CD4-positive, alpha-beta T cell treated with Interleukin-6 for 4 hours (primary cell): Measurements from ENCODE around the gene CABP2.
"Not testable (repeated sequence)": the region's sequence is repeated elsewhere in the genome, so short reads cannot be mapped to it uniquely, and the experiment has no call there.

Experiments
- DNase-seq: peaks from one replicate; pipeline ENCODE4 v3.0.0-alpha.2; 2020; ENCODE audit warnings: mixed read lengths

CABP2 gene

GRCh38 chr11:67493548-67494370 lies 29.5 kb downstream of the CABP2 start:
- no peak for DNase-seq

- DNase-seq: peak; percentile 20
Observed at GRCh38 chr11:67492801-67493547, 30.3 kb downstream of the CABP2 start.

GRCh38 chr11:67492069-67492727 lies 31.0 kb downstream of the CABP2 start:
- no peak for DNase-seq

GRCh38 chr11:67491276-67492068 lies 31.8 kb downstream of the CABP2 start:
- no peak for DNase-seq

GRCh38 chr11:67490727-67491065 lies 32.5 kb downstream of the CABP2 start:
- no peak for DNase-seq

GRCh38 chr11:67489885-67490726 lies 33.1 kb downstream of the CABP2 start:
- no peak for DNase-seq

GRCh38 chr11:67489203-67489884 lies 33.9 kb downstream of the CABP2 start:
- DNase-seq: no peak

- no peak for DNase-seq
Observed at GRCh38 chr11:67486481-67487195, 36.6 kb downstream of the CABP2 start.

GRCh38 chr11:67485873-67486361 lies 37.3 kb downstream of the CABP2 start:
- DNase-seq: peak; percentile 62

GRCh38 chr11:67484847-67485311 lies 38.4 kb downstream of the CABP2 start:
- peak; percentile 65 for DNase-seq

- DNase-seq: peak; percentile 61
Observed at GRCh38 chr11:67483831-67484665, 39.2 kb downstream of the CABP2 start.

GRCh38 chr11:67482827-67483798 lies 40.1 kb downstream of the CABP2 start, which contains the start of gene AIP:
Gene AIP (plus strand): TSS chr11:67483026. CDS start chr11:67483159, 133 bp downstream.
- peak; percentile 97 for DNase-seq

- peak; percentile 22 for DNase-seq
Observed at GRCh38 chr11:67482275-67482826, 40.9 kb downstream of the CABP2 start.

- DNase-seq: not testable (repeated sequence)
Observed at GRCh38 chr11:67477344-67478050, 45.7 kb downstream of the CABP2 start.

GRCh38 chr11:67476692-67477091 lies 46.6 kb downstream of the CABP2 start:
- DNase-seq: not testable (repeated sequence)

GRCh38 chr11:67472882-67473281 lies 50.4 kb downstream of the CABP2 start:
- DNase-seq: no peak
